ENCODE measurements around the gene RNF169.

RNF169 gene

GRCh38 chr11:74826901-74827300 lies 78.3 kb downstream of the RNF169 start:
- DNase-seq = no peak

- no peak for DNase-seq
These were observed 88.5 kb downstream of the RNF169 start for GRCh38 chr11:74837191-74837590.

GRCh38 chr11:74838188-74838587 lies 89.5 kb downstream of the RNF169 start:
- no peak for DNase-seq

GRCh38 chr11:74839446-74839845 lies 90.8 kb downstream of the RNF169 start:
- no peak for DNase-seq

GRCh38 chr11:74839971-74840370 lies 91.3 kb downstream of the RNF169 start:
- no peak for DNase-seq

- no peak for DNase-seq
These were observed 91.8 kb downstream of the RNF169 start for GRCh38 chr11:74840486-74840885.

GRCh38 chr11:74842967-74843366 lies 94.3 kb downstream of the RNF169 start:
- no peak for DNase-seq

GRCh38 chr11:74844072-74844471 lies 95.4 kb downstream of the RNF169 start:
- DNase-seq = no peak

GRCh38 chr11:74844865-74845264 lies 96.2 kb downstream of the RNF169 start:
- DNase-seq = no peak

- no peak for DNase-seq
These were observed 97.4 kb downstream of the RNF169 start for GRCh38 chr11:74845978-74846517.

GRCh38 chr11:74846770-74847169 lies 98.1 kb downstream of the RNF169 start:
- no peak for DNase-seq

GRCh38 chr11:74847395-74847794 lies 98.7 kb downstream of the RNF169 start:
- no peak for DNase-seq

- DNase-seq = no peak
These were observed 99.2 kb downstream of the RNF169 start for GRCh38 chr11:74847895-74848294.

- no peak for DNase-seq
These were observed 101.1 kb downstream of the RNF169 start for GRCh38 chr11:74849525-74850391.

- DNase-seq = no peak
These were observed 104.6 kb downstream of the RNF169 start for GRCh38 chr11:74853223-74853622.

GRCh38 chr11:74860743-74861142 lies 112.1 kb downstream of the RNF169 start:
- no peak for DNase-seq

- no peak for DNase-seq
These were observed 114.8 kb downstream of the RNF169 start for GRCh38 chr11:74863410-74863809.

- DNase-seq = no peak
These were observed 117.9 kb downstream of the RNF169 start for GRCh38 chr11:74866557-74866956.

GRCh38 chr11:74870485-74870884 lies 121.8 kb downstream of the RNF169 start:
- DNase-seq = no peak

GRCh38 chr11:74871037-74871436 lies 122.4 kb downstream of the RNF169 start:
- no peak for DNase-seq

GRCh38 chr11:74877132-74877531 lies 128.5 kb downstream of the RNF169 start:
- DNase-seq = no peak
